ENCODE data around the gene RAPGEF6.

DNA sequence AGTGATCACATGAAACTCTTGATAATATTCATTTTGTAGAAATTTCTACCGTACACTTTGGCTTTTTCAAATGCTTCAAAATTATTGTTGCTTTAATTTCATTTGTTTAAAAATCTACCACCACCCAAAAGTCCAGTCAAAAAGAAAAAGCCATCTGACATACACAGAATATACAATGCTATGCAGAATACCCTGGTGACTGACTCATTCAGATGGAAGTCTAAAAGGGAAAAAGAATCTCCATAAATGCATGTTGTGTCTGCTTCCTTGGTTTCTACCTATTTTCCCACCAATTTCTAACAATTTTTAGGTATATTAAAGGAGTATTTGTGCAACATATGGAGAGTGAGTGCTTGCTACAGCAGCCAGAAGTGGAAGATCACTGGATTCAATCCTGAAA is 9.3 kb upstream of the RAPGEF6 start:
- TF ChIP-seq, protein P1, sequence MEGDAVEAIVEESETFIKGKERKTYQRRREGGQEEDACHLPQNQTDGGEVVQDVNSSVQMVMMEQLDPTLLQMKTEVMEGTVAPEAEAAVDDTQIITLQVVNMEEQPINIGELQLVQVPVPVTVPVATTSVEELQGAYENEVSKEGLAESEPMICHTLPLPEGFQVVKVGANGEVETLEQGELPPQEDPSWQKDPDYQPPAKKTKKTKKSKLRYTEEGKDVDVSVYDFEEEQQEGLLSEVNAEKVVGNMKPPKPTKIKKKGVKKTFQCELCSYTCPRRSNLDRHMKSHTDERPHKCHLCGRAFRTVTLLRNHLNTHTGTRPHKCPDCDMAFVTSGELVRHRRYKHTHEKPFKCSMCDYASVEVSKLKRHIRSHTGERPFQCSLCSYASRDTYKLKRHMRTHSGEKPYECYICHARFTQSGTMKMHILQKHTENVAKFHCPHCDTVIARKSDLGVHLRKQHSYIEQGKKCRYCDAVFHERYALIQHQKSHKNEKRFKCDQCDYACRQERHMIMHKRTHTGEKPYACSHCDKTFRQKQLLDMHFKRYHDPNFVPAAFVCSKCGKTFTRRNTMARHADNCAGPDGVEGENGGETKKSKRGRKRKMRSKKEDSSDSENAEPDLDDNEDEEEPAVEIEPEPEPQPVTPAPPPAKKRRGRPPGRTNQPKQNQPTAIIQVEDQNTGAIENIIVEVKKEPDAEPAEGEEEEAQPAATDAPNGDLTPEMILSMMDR (conservative IDR thresholded peaks at IDR 0.05; ENCODE audit: low read depth, low read length) = no peak
- TF ChIP-seq EZH2 (IDR thresholded peaks at IDR 0.05; ENCODE audit: low read length, unreplicated experiment) = no peak
